OCI-LY7 (cell line): ENCODE data around the gene CBFA2T3.

ENCODE experiments used
- CTCF ChIP-seq: fragments of 200-600 bp; sonication (generic); conservative IDR thresholded peaks from 2 replicates; pipeline ENCODE4 v1.5.1; 2014; ENCODE audit warnings: mild to moderate bottlenecking, antibody characterized with exemption, low read length, moderate library complexity, mixed read lengths
- EZH2phosphoT487 ChIP-seq: fragments of 200-600 bp; sonication (generic); IDR thresholded peaks from 2 replicates; pipeline ENCODE4 v1.6.1; 2018; ENCODE audit warnings: low read depth, borderline replicate concordance, mild to moderate bottlenecking, mixed run types, antibody characterized with exemption, low read length, moderate library complexity, mixed read lengths

GRCh38 chr16:88991813-88992350, 14.9 kb upstream of the CBFA2T3 start:
- peak; percentile 72 for TF ChIP-seq CTCF
- no peak for TF ChIP-seq EZH2phosphoT487
